Measurements from ENCODE around the gene CDH13. TPM values are rescaled to one million over a fixed set of nuclear protein-coding genes. Genes with fewer than 3 reads are reported as not detected.

The CDH13 gene
- total RNA-seq, 1 donor from 2014 or later, result 28.9 TPM

- peak; percentile 27 for DNase-seq
Measured at GRCh38 chr16:82699711-82700495, 73.1 kb downstream of the CDH13 start.

- DNase-seq, result no peak
Measured at GRCh38 chr16:82700541-82701235, 73.9 kb downstream of the CDH13 start.

- DNase-seq, result no peak
Measured at GRCh38 chr16:82701442-82701955, 74.7 kb downstream of the CDH13 start.

- no peak for DNase-seq
Measured at GRCh38 chr16:82703161-82703560, 76.4 kb downstream of the CDH13 start.

- no peak for DNase-seq
Measured at GRCh38 chr16:82703871-82704768, 77.4 kb downstream of the CDH13 start.

- DNase-seq, result no peak
Measured at GRCh38 chr16:82709987-82710386, 83.2 kb downstream of the CDH13 start.

- DNase-seq, result no peak
Measured at GRCh38 chr16:82713778-82714177, 87.0 kb downstream of the CDH13 start.

GRCh38 chr16:82715160-82715559, 88.4 kb downstream of the CDH13 start:
- no peak for DNase-seq

GRCh38 chr16:82715833-82716232, 89.1 kb downstream of the CDH13 start:
- DNase-seq, result no peak

- no peak for DNase-seq
Measured at GRCh38 chr16:82716361-82716855, 89.6 kb downstream of the CDH13 start.

GRCh38 chr16:82720414-82720813, 93.6 kb downstream of the CDH13 start:
- no peak for DNase-seq

GRCh38 chr16:82726306-82726705, 99.5 kb downstream of the CDH13 start:
- DNase-seq, result no peak

GRCh38 chr16:82728901-82729300, 102.1 kb downstream of the CDH13 start:
- no peak for DNase-seq

- no peak for DNase-seq
Measured at GRCh38 chr16:82730901-82731300, 104.1 kb downstream of the CDH13 start.

GRCh38 chr16:82732461-82732860, 105.7 kb downstream of the CDH13 start:
- DNase-seq, result no peak

GRCh38 chr16:82735186-82735585, 108.4 kb downstream of the CDH13 start:
- no peak for DNase-seq

- DNase-seq, result no peak
Measured at GRCh38 chr16:82735673-82736091, 108.9 kb downstream of the CDH13 start.

- no peak for DNase-seq
Measured at GRCh38 chr16:82736224-82736623, 109.5 kb downstream of the CDH13 start.

- DNase-seq, result no peak
Measured at GRCh38 chr16:82738699-82739098, 111.9 kb downstream of the CDH13 start.

- DNase-seq, result no peak
Measured at GRCh38 chr16:82741073-82741615, 114.4 kb downstream of the CDH13 start.

- no peak for DNase-seq
Measured at GRCh38 chr16:82744958-82745357, 118.2 kb downstream of the CDH13 start.

GRCh38 chr16:82748026-82748425, 121.3 kb downstream of the CDH13 start:
- DNase-seq, result peak; percentile 7

Data from skin of body (tissue), 2 donors.